ENCODE measurements around the gene CLDN9.
A peak's percentile ranks its signal among the peaks of the same experiment; 100 is the strongest.

Gene CLDN9

DNA sequence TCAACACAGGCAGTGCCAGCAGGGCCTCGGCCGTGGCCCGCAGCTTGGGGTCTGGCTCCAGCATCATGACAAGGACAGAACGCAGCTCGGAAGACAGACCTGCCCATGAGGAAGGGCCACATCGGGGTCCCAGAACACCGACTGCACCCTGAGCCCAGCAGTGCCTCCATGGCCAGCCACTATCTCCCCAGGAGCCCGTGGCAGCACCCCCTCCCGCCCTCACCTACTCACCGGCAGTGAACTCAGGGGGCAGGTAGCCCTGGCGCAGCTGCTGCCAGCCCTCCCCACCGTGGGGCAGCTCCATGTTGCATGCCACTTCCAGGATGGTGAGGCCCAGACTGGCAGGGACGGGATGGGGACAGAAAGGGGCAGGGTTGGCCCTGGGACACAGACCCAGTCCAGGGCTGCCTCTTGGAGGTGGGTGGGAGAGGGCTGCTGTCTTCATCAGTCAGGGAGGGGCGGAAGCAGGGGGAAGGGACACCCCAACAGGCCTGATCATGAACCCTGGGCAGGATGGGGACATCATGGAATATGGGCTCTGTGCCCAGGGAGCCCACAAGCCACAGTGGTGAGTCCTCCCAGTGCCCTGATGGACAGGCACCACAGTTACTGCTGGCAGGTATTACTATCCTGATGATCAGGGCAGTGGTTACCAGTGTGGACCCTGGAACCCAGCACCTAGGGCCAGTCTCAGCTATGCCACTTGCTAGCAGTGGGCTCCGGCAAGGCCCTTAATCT is 38.2 kb upstream of the CLDN9 start:
- no peak for DNase-seq

GRCh38 chr16:2975161-2975795 is 37.4 kb upstream of the CLDN9 start:
- no peak for DNase-seq

GRCh38 chr16:2976201-2976600 is 36.5 kb upstream of the CLDN9 start:
- no peak for DNase-seq

DNA sequence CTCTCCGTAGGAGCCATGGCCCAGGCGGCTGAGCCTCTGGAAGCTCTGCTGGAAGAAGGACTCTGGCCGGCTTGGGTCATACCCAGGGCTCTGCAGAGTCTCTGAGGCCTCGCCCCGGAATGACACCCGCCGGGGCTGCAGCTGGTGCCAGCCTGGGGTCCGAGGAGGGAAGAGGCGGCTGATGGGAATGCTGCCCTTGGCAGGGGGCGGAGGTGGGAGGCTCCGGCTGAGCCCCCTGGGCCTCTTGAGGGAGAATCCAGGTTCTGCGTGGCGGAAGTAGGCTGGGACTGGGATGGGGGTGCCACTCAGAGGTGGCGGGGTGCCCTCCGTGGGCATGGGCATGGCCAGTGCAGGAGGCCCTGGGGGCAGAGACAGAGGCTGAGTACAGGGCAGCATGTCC is 36.0 kb upstream of the CLDN9 start:
- DNase-seq: no peak

GRCh38 chr16:2977440-2977839 is 35.3 kb upstream of the CLDN9 start:
- no peak for DNase-seq

DNA sequence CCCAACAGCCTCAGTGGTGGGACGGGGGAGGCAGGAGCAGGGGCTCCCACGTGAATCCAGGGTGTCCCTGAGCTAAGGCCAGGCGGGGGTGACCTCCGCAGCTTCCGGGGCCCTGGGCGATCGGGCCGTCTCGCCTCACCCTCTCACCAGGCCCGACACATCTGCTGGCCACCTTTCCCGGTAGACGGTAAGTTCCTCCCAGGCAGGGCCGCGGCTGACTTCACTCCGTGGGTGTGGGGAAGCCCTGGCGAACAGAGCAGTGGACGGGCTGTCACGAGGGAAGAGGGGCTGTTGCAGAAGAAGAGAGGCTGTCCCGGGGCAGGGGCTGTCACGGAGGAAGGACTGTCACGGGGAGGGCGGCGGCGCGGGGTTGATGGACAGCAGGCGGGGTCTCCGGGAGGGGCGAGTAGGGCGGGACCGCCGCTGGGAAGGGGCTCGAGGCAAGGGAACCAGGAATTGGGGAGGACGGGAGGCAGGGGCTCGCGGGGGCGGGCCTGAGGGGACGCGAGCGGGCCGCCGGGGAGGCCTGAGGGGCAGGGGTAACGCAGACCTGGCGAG is 33.0 kb upstream of the CLDN9 start:
- DNase-seq: no peak

DNA sequence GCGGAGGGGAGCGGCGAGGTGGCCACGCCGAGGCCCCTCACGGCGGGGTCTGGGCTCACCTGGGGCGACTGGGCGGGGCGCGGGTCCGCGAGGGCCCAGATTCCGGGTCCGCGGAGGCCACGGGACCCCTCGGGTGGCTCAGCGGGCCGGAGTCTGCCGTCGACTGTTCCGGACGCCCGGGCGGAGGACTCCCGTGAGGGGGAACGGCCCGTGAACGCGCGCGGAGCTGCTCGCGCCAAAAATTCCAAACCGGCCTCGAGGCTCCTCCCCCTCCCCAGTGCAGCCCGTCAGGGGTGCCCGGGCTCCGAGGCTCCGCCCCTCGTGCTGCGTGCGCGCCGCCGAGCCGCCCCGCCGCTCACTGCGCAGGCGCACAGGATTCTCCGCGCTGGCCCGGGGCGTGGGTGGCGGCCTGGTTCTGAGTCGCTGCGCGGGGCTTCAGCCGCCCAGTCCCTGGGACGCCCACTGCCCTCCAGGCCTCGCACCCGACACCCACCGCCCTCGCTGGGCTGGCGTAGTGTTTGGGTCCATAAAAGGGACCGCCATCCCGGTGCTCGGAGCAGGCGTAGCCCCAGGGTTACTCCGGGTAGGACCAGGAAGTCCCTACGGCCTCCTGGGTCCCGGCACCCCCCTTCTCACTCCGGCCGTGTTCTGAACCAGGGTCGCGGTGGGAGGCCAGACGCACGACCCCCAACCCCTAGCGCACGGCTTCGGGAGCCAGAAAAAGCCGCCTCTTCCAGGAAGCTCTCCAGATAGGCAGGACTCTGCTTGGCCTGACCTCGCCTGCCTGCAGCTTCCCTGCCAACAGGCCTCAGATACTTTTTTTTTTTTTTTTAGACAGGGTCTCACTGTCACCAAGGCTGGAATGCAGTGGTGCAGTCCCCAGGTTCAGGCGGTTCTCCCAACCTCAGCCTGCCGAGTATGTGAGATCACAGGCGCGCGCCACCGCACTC is 32.2 kb upstream of the CLDN9 start, which contains the start of gene PKMYT1:
Gene PKMYT1, minus strand, starts transcription at position 220 of the 950 bp plus-strand sequence. CDS start 789 bp downstream, outside the sequence.
- peak; percentile 85 for DNase-seq

DNA sequence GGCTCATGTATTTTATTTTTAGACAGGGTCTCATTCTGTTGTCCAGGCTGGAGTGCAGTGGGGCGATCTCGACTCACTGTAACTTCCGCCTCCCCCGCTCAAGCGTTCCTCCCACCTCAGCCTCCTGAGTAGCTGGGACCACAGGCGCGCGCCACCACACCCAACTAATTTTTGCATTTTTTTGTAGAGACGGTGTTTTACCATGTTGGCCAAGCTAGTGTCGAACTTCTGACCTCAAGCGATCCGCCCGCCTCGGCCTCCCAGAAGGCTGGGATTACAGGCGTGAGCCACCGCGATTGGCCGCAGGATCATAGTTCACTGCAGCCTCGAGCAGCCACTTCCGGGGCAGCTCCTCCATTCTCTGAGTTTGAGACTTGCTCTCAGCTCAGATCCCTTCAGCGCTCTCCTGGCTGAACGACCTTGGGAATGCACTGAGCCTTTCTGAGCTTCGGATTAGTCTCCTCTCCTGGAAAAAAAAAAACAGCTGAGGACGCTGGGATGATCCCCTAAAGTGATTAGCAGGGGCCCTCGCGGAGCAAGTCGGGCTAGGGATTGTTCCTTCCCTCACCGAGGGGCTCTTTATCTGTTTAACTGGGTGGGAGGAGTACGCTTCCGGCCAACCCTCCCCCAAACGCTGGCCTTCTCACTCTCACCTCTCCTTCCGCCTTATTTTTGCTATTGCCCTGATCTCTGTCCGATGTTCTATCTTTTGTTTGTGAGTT is 31.4 kb upstream of the CLDN9 start:
- no peak for DNase-seq

- no peak for DNase-seq
Observed at GRCh38 chr16:2981899-2982250, 30.8 kb upstream of the CLDN9 start.

DNA sequence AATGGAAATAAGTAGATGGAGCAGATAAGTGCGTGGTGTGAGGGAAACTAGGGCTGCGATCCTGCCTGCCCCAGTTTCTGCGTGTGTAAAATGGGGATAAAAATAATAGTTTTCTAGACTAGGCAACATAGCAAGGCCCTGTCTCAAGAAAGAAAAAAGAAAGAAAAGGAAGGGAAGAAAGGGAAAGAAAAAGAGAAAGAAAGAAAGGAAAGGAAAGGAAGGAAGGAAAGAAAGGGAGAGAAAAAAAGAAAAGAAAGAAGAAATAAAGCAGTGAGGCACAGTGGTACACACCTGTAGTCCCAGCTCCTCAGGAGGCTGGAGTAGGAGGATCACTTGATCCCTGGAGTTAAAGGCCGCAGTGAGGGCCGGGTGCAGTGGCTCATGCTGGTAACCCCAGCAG is 30.3 kb upstream of the CLDN9 start:
- no peak for DNase-seq

DNA sequence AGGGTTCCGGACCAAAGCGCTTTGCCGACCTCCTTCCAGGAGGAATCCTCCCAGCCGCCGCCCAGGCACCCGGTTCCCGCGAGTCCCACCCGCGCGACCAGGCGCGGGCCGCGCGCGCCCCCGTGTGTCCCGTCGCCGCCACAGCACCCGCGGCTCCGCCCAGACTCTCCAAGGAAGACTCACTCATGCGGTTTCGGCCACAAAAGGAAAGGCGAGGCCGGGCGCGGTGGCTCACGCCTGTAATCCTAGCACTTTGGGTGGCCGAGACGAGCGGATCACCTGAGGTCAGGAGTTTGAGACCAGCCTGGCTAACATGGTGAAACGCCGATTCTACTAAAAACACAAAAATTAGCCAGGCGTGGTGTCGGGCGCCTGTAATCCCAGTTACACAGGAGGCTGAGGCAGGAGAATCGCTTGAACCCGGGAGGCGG is 29.0 kb upstream of the CLDN9 start:
- peak; percentile 81 for DNase-seq

GRCh38 chr16:2985462-2985861 is 27.3 kb upstream of the CLDN9 start:
- no peak for DNase-seq

- DNase-seq: no peak
Observed at GRCh38 chr16:2985893-2986355, 26.8 kb upstream of the CLDN9 start.

DNA sequence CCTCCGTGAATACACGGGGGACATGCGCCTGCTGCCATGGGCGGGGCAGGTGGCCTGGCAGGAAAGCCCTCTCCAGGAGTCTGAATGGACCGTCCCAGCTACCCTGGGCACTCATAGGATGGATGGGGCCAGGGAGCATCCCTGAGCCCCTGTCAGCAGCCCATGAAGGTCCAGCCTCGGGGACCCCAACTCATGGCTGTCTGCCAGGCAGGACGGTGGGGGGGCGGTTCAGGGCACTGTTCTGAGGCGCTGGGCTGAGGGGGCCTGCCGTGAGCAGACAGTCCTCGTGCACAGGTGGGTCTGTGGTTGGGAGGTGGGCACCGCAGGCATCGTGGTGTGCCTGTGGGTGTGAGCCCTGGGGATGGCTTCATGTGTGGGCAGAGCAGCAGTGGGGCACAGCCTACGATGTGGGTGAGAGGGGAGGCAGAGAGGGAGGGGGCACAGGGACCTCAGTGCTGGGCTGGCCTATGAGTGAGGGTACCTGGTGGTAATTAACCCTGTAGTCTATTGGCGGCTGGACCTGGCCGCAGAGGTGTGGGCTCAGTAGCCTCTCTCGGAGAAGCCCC is 26.0 kb upstream of the CLDN9 start:
- no peak for DNase-seq

- no peak for DNase-seq
Observed at GRCh38 chr16:2987286-2987685, 25.4 kb upstream of the CLDN9 start.

GRCh38 chr16:2987833-2988232 is 24.9 kb upstream of the CLDN9 start:
- peak; percentile 36 for DNase-seq

DNA sequence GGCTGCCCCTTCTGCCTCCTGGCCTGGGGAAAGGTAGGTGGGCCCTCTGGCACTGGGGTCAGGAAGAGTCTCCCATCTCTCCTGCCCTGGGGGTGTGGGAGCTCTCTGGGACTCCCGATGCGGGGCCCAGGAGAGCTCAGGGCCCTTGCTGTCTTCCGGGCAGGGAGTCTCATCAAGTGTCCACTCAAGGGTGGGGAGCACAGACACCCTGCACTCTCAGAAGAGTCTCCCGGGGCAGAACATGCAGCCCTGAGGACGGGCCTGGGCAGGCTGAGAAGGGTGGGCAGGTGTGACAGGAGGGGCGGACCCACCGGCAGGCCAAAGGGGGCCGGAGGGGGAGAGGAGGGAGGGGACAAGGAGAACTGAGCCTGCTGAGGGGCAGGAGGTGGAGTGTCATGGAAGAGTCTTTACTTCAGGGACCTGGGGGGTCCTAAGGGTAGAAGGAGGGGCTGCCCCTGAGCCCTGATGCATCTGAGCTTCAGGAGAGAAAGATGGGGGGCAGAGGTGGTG is 24.1 kb upstream of the CLDN9 start:
- DNase-seq: no peak

DNA sequence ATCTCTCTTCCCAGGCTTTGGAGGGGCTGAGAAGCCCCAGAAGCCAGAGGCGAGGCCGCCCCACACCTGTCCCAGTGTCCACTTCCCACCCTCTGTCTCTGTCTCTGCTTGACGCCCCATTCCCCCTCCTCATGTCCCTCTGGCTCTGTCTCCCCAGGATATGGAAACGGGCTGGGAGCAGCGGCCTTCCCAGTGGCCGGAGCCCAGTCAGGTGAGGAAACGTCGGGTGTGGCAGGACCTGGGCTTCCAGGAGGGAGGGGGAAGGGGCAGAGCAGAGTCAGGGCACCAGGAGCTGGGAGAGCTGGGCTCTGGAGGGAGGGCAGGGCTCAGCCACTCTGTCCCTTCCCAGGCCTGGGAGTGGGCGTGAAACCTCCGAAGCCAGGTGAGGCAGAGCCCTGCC is 21.8 kb upstream of the CLDN9 start:
- no peak for DNase-seq

DNA sequence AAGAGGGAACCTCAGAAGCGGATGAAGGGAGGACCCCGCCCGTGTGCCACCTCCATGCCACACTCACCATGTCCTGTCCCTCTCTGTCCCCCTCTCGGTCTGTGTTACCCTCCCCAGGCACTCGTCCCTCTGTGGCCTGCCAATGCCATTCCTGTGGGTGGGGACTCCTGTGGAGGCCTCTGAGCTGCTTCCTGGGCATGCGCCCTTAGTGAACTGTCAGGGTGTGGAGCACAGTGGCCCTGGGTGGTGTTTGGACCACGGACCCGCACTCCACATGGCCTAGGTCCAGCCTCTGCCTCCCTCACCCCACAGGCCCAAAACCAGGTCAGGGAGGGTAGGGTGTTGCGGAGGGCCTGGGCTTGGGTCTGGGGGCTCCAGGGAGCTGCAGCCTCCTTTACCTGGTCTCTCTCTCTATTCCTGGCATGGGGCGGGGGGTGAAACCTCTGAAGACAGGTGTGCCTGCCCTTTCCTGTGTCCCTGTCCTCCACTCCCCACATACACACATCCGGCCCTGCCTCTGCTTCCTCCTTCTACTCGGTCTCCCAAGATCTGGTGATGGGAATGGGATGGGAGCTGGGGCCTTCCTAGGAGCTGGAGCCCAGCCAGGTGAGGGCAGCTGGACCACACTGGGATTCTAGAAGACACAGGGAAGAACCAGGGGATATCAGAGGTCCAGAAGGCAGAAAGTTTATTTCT is 21.0 kb upstream of the CLDN9 start:
- DNase-seq: no peak

GRCh38 chr16:2992383-2993081 is 20.2 kb upstream of the CLDN9 start:
- DNase-seq: no peak

DNA sequence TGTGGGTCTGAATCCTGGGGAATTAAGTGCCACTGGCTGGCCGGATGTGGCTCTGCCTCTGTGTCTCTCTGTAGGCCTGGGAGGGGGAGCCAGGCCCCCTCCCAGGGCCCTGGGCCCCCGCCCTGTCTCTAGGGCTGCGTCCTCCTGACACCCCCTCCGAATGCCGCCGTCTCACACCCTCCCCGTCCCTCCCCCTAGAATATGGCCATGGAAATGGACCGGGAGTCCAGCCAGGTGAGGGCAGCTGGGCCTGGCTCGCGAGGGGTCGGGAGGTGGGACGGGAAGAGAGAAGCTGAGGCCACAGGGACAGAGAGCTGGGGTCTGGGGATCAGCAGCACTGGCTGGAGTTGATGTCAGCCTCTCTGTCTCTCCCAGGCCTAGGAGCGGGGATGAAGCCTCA is 16.4 kb upstream of the CLDN9 start:
- no peak for DNase-seq
